Activated T-cell treated with anti-CD3 and anti-CD28 coated beads, Interleukin-2, amount 50 U/mL, for 72 hours (primary cell): ENCODE measurements around the gene CNDP1. TPM values are rescaled to one million over a fixed set of nuclear protein-coding genes. Genes with fewer than 3 reads are reported as not detected.
"Not testable (repeated sequence)": the region's sequence is repeated elsewhere in the genome, so short reads cannot be mapped to it uniquely, and the experiment has no call there.

ENCODE experiments used
- ATAC-seq, 2 donors: fragments of 150-1000 bp; cut with Tn5 transposase; replicated peaks in 1 of 2; 2 replicates each; pipeline ENCODE4 v1.10.0; 2021; ENCODE audit warnings: moderate library complexity in 2 of 2, mild to moderate bottlenecking in 1 of 2
- DNase-seq, 2 donors: peaks; one replicate each; pipeline ENCODE4 v3.0.0; 2021 to 2022; ENCODE audit warnings: mixed read lengths in 1 of 2
- H3K27ac Mint-ChIP-seq: one replicate; pipeline ENCODE4 v1.8.0; 2022; ENCODE audit warnings: mild to moderate bottlenecking, moderate library complexity, mixed read lengths
- H3K27me3 Mint-ChIP-seq: one replicate; pipeline ENCODE4 v1.8.0; 2022; ENCODE audit warnings: low read depth, mixed read lengths
- H3K36me3 Mint-ChIP-seq, 2 donors: one replicate each; pipeline ENCODE4 v1.8.0; 2022; ENCODE audit warnings: mixed read lengths in 2 of 2, mild to moderate bottlenecking in 1 of 2; ENCODE audit not compliant: insufficient read depth in 2 of 2
- H3K4me1 Mint-ChIP-seq: one replicate; pipeline ENCODE4 v1.8.0; 2022; ENCODE audit warnings: low read depth, mixed read lengths
- H3K4me3 Mint-ChIP-seq, 2 donors: one replicate each; pipeline ENCODE4 v1.8.0; 2022; ENCODE audit warnings: mild to moderate bottlenecking in 2 of 2, mixed read lengths in 2 of 2, moderate library complexity in 2 of 2
- H3K9me3 Mint-ChIP-seq, 2 donors: one replicate each; pipeline ENCODE4 v1.8.0; 2022; ENCODE audit warnings: mixed read lengths in 2 of 2
- total RNA-seq, 2 donors: library from RNA; stranded (reverse); gene quantifications; one replicate each; pipeline ENCODE4 v1.2.3, GENCODE V29; 2022

The CNDP1 gene
- total RNA-seq, 2 donors from 2014 or later, result 0.16 TPM; not detected in 1

- peaks cover 33% of the 10 kb centered on the region for H3K4me1 Mint-ChIP-seq
- H3K9me3 Mint-ChIP-seq, result no peaks in the 10 kb centered on the region
- H3K27me3 Mint-ChIP-seq, result no peaks in the 10 kb centered on the region
- H3K36me3 Mint-ChIP-seq, result peaks cover 12 to 28% of the 10 kb centered on the region in 2 donors
- DNase-seq (peak; percentile 85 to 86), ATAC-seq (peak; percentile 67 to 68)
- peak overlapping the region; percentile 97 to 98 for H3K4me3 Mint-ChIP-seq
- peak overlapping the region; percentile 91 for H3K27ac Mint-ChIP-seq
These were observed 35.3 kb upstream of the CNDP1 start for GRCh38 chr18:74498712-74499627.

GRCh38 chr18:74499633-74500032 is 34.7 kb upstream of the CNDP1 start:
- ATAC-seq (peak in 1 of 2 donors; percentile 9), DNase-seq (peak; percentile 29 to 42)
- H3K27me3 Mint-ChIP-seq, result no peaks in the 10 kb centered on the region
- H3K9me3 Mint-ChIP-seq, result no peaks in the 10 kb centered on the region
- peak overlapping the region; percentile 97 to 98 for H3K4me3 Mint-ChIP-seq
- peaks cover 12 to 31% of the 10 kb centered on the region in 2 donors for H3K36me3 Mint-ChIP-seq
- H3K4me1 Mint-ChIP-seq, result peaks cover 33% of the 10 kb centered on the region
- H3K27ac Mint-ChIP-seq, result peak overlapping the region; percentile 91

- Mint-ChIP-seq H3K36me3 (peaks cover 12 to 32% of the 10 kb centered on the region in 2 donors), H3K27ac (peak overlapping the region; percentile 78), H3K4me3 (peak overlapping the region; percentile 57 to 74), H3K27me3 (no peaks in the 10 kb centered on the region), H3K9me3 (no peaks in the 10 kb centered on the region), H3K4me1 (peaks cover 33% of the 10 kb centered on the region)
- ATAC-seq, result no peak
- DNase-seq, result no peak
These were observed 33.9 kb upstream of the CNDP1 start for GRCh38 chr18:74500372-74500771.

- Mint-ChIP-seq H3K4me1 (peaks cover 33% of the 10 kb centered on the region), H3K36me3 (peaks cover 12 to 32% of the 10 kb centered on the region in 2 donors), H3K27ac (peak overlapping the region; percentile 78), H3K4me3 (peak overlapping the region; percentile 57 to 74)
- ATAC-seq, DNase-seq, H3K27me3 Mint-ChIP-seq, H3K9me3 Mint-ChIP-seq: not testable (repeated sequence)
These were observed 33.5 kb upstream of the CNDP1 start for GRCh38 chr18:74500774-74501173.

- H3K36me3 Mint-ChIP-seq, result peaks cover 11 to 29% of the 10 kb centered on the region in 2 donors
- peak overlapping the region; percentile 78 for H3K27ac Mint-ChIP-seq
- ATAC-seq (no peak), DNase-seq (no peak)
- H3K9me3 Mint-ChIP-seq, result no peaks in the 10 kb centered on the region
- peak overlapping the region in 1 of 2 donors; percentile 74 for H3K4me3 Mint-ChIP-seq
- H3K4me1 Mint-ChIP-seq, result peaks cover 33% of the 10 kb centered on the region
- no peaks in the 10 kb centered on the region for H3K27me3 Mint-ChIP-seq
These were observed 32.9 kb upstream of the CNDP1 start for GRCh38 chr18:74501386-74501785.

GRCh38 chr18:74503137-74503536 is 31.2 kb upstream of the CNDP1 start:
- no peak for DNase-seq
- H3K4me1 Mint-ChIP-seq, result peaks cover 23% of the 10 kb centered on the region
- H3K27ac Mint-ChIP-seq, result no peak overlapping the region
- no peak overlapping the region for H3K4me3 Mint-ChIP-seq
- H3K36me3 Mint-ChIP-seq, result peaks cover 14 to 42% of the 10 kb centered on the region in 2 donors
- no peak for ATAC-seq
- no peaks in the 10 kb centered on the region for H3K27me3 Mint-ChIP-seq
- H3K9me3 Mint-ChIP-seq, result no peaks in the 10 kb centered on the region

GRCh38 chr18:74505776-74506175 is 28.5 kb upstream of the CNDP1 start:
- Mint-ChIP-seq H3K27ac (no peak overlapping the region), H3K36me3 (peaks cover 8 to 37% of the 10 kb centered on the region in 2 donors), H3K4me1 (peaks cover 6% of the 10 kb centered on the region), H3K4me3 (no peak overlapping the region), H3K27me3 (no peaks in the 10 kb centered on the region), H3K9me3 (no peaks in the 10 kb centered on the region)
- ATAC-seq, result no peak
- no peak for DNase-seq

GRCh38 chr18:74506448-74507084 is 27.7 kb upstream of the CNDP1 start:
- Mint-ChIP-seq H3K4me3 (no peak overlapping the region), H3K4me1 (peaks cover 6% of the 10 kb centered on the region), H3K9me3 (no peaks in the 10 kb centered on the region), H3K36me3 (peaks cover 6 to 33% of the 10 kb centered on the region in 2 donors), H3K27me3 (no peaks in the 10 kb centered on the region), H3K27ac (peak overlapping the region; percentile 29)
- DNase-seq (no peak), ATAC-seq (no peak)

- Mint-ChIP-seq H3K27me3 (no peaks in the 10 kb centered on the region), H3K9me3 (no peaks in the 10 kb centered on the region), H3K4me1 (peaks cover 6% of the 10 kb centered on the region), H3K27ac (no peak overlapping the region), H3K36me3 (peaks cover 4 to 30% of the 10 kb centered on the region in 2 donors), H3K4me3 (no peak overlapping the region)
- no peak for DNase-seq
- no peak for ATAC-seq
These were observed 27.0 kb upstream of the CNDP1 start for GRCh38 chr18:74507097-74507881.

- H3K4me1 Mint-ChIP-seq, result peaks cover 6% of the 10 kb centered on the region
- peaks cover 8 to 27% of the 10 kb centered on the region in 2 donors for H3K36me3 Mint-ChIP-seq
- no peaks in the 10 kb centered on the region for H3K27me3 Mint-ChIP-seq
- H3K9me3 Mint-ChIP-seq, result no peaks in the 10 kb centered on the region
- H3K27ac Mint-ChIP-seq, result no peak overlapping the region
- ATAC-seq (no peak), DNase-seq (no peak)
- no peak overlapping the region for H3K4me3 Mint-ChIP-seq
These were observed 26.4 kb upstream of the CNDP1 start for GRCh38 chr18:74507927-74508326.

GRCh38 chr18:74508366-74508765 is 25.9 kb upstream of the CNDP1 start:
- Mint-ChIP-seq H3K9me3 (no peaks in the 10 kb centered on the region), H3K27me3 (no peaks in the 10 kb centered on the region), H3K27ac (no peak overlapping the region), H3K4me1 (peaks cover 6% of the 10 kb centered on the region), H3K36me3 (peaks cover 8 to 23% of the 10 kb centered on the region in 2 donors), H3K4me3 (no peak overlapping the region)
- ATAC-seq (no peak), DNase-seq (no peak)

- Mint-ChIP-seq H3K36me3 (peaks cover 8 to 23% of the 10 kb centered on the region in 2 donors), H3K27ac (no peak overlapping the region), H3K9me3 (no peaks in the 10 kb centered on the region), H3K4me3 (no peak overlapping the region), H3K27me3 (no peaks in the 10 kb centered on the region), H3K4me1 (peaks cover 6% of the 10 kb centered on the region)
- no peak for DNase-seq
- no peak for ATAC-seq
These were observed 25.5 kb upstream of the CNDP1 start for GRCh38 chr18:74508821-74509225.
